HL-60 (cell line): ENCODE results near the gene HRC.

Source experiments
- CTCF ChIP-seq: IDR thresholded peaks from one replicate; pipeline ENCODE4 v1.5.1; 2011; ENCODE audit warnings: low read length, control low read depth, inconsistent platforms; ENCODE audit not compliant: insufficient read depth
- GABPA ChIP-seq: IDR thresholded peaks from 2 replicates; pipeline ENCODE4 v1.6.1; 2012; ENCODE audit warnings: low read depth
- POLR2AphosphoS5 ChIP-seq: IDR thresholded peaks from 2 replicates; pipeline ENCODE4 v1.6.1; 2012; ENCODE audit warnings: low read depth

- no peak for TF ChIP-seq CTCF
- TF ChIP-seq GABPA = no peak
- no peak for TF ChIP-seq POLR2AphosphoS5
These were observed 10.0 kb upstream of the HRC start for GRCh38 chr19:49165111-49165750.
